ENCODE results near the gene CRYL1. TPM values are rescaled to one million over a fixed set of nuclear protein-coding genes. Genes with fewer than 3 reads are reported as not detected.
A peak's percentile ranks its signal among the peaks of the same experiment; 100 is the strongest.

Gene CRYL1
- total RNA-seq, 1 experiment from 2014 or later, result 22.9 TPM

DNA sequence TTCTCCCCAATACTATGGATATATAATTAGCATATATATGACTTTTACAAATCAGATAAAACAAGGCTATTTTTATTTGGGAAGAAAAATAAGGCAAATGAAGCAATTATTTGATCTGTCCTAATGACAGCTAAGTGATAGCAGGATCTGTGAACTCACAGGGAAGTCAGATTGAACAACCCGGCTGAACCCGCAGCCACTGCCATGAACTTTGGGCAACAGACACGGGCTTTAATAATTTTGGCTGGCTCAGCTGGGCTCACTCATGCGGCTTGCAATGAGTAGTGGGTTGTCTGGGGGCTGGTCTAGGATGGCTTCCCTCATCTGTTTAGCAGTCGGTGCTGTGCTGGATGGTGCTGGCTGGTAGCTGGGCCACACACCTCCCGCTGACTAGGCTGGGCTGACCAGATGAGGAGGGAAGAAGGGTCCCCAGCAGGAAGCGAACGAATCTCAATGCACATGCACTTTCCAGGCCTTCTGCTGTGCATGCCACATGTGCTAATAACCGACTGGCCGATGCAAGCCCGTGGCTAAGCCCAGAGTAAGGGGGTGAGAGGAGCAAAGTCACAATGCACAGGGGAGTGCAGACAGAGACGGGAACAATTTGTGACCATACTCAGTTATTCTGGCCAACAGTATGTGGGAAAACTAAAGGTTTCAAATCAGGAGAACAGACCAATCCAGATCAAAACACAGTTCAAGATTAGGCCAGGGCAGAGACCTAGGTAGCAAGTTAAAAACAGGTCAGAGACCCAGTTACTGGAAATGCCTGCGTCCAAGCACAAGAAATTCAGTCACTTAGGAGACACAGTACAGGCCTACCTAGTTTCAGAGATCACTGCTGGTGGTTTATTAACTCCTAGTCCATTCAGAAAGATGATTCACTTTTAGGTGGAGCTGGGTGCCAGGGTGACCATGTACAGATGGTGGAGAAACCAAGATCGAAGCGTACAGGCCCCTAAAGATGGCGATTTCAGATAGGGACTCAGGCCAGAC is 22.3 kb downstream of the CRYL1 start:
- no peak for DNase-seq
- Histone ChIP-seq H3K4me3 (no peak overlapping the region), H3K9me3 (peaks cover 4% of the 10 kb centered on the region), H3K36me3 (no peaks in the 10 kb centered on the region; the same call in 1 of the 2 replicates), H3K27me3 (no peaks in the 10 kb centered on the region)

DNA sequence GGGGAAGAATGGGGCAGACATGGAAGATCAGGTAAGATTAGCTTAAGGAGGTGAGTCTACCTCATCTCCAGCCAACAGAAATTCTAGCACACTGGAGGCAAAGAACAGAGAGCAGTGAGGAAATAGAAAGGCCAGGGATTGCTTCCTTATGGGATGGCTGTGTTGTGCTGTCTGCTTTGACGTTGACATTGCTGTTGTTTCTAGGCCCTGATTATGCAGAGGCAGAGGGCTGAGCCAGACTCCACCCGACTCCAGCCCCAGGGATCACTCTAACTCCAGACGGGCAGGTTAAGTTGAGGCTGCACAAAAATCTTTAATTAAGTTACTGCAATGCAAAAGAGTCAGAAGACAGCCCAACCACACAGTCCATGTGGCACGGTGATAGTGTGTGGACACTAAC is 24.1 kb downstream of the CRYL1 start:
- Histone ChIP-seq H3K36me3 (no peaks in the 10 kb centered on the region; the same call in 1 of the 2 replicates), H3K27me3 (no peaks in the 10 kb centered on the region), H3K9me3 (peaks cover 4% of the 10 kb centered on the region), H3K4me3 (no peak overlapping the region)
- no peak for DNase-seq

DNA sequence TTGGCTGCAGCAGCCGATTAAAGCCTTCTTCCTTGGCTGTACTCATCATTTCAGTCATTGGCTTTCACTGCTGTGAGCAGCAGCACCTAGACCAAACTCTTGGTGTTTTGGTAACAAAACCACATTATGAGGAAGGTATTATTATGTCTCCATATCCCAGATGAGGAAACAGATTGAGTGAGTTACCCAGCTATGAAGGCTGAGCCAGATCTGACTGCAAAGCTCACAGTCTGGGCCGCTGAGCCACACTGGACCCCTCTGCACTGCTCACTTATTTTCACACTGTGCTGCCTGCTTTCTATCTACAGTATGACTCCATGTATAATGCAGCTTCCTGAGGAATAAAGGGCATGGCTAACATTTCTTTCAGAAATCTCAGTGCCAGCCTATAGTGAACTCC is 24.5 kb downstream of the CRYL1 start:
- H3K4me3 ChIP-seq, result no peak overlapping the region
- H3K36me3 ChIP-seq, result no peaks in the 10 kb centered on the region; the same call in 1 of the 2 replicates
- H3K9me3 ChIP-seq, result peaks cover 4% of the 10 kb centered on the region
- no peak for DNase-seq
- no peaks in the 10 kb centered on the region for H3K27me3 ChIP-seq

DNA sequence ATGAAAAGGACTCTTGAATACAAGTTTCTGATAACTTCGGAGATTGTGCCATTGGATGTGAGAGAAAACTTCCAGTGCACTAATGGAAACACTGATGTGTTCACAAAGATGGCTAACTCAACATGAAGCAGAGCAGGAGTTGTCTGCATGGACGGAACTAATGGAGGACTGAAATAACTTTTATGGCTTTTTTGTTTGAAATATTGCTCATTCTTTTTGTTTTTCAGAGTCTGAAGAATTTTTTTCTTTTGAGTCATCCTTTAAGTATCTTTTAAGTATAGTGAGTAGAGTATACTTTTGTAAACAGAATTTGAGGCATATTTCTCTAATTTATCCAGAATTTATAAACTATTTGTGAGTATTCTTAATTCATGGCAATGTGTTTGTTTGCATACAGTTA is 25.7 kb downstream of the CRYL1 start:
- H3K9me3 ChIP-seq, result peaks cover 4% of the 10 kb centered on the region
- H3K36me3 ChIP-seq, result no peaks in the 10 kb centered on the region; the same call in 1 of the 2 replicates
- no peaks in the 10 kb centered on the region for H3K27me3 ChIP-seq
- DNase-seq, result no peak
- no peak overlapping the region for H3K4me3 ChIP-seq

DNA sequence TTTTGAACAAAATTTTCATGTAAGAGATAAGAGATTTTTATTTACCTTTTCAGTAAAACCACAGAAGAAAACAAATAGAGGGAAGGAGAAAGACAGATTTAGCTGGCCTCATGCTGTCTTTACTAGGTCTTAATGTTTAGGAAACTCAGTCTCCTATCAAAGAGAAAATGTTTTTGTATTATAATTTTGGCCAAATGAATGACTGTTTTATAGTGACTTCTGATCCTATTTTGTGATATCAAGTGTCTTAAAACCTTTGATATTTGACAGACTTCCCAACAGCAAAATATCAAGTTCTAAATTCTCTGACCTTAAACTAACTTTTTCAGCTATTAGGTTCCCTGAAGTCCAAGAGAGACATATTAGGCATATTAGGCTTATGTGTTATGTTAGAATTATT is 27.0 kb downstream of the CRYL1 start:
- no peaks in the 10 kb centered on the region for H3K27me3 ChIP-seq
- peaks cover 4% of the 10 kb centered on the region for H3K9me3 ChIP-seq
- no peak for DNase-seq
- no peaks in the 10 kb centered on the region; the same call in 1 of the 2 replicates for H3K36me3 ChIP-seq
- H3K4me3 ChIP-seq, result no peak overlapping the region

DNA sequence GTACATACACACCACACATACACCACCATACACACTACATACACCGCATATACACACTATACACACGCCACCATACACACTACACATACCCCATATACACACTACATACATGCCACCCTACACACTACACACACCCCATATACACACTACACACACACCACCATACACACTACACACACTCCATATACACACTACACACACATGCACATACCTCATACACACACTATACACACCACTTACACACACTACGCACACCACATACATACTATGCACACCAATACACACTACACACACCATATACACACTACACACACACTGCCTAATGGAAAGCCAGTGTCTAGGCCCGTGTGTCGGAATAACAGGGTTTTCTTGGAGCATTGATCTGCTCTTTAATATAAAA is 27.5 kb downstream of the CRYL1 start:
- no peak for DNase-seq
- Histone ChIP-seq H3K9me3 (peaks cover 4% of the 10 kb centered on the region), H3K36me3 (no peaks in the 10 kb centered on the region; the same call in 1 of the 2 replicates), H3K4me3 (no peak overlapping the region), H3K27me3 (no peaks in the 10 kb centered on the region)

DNA sequence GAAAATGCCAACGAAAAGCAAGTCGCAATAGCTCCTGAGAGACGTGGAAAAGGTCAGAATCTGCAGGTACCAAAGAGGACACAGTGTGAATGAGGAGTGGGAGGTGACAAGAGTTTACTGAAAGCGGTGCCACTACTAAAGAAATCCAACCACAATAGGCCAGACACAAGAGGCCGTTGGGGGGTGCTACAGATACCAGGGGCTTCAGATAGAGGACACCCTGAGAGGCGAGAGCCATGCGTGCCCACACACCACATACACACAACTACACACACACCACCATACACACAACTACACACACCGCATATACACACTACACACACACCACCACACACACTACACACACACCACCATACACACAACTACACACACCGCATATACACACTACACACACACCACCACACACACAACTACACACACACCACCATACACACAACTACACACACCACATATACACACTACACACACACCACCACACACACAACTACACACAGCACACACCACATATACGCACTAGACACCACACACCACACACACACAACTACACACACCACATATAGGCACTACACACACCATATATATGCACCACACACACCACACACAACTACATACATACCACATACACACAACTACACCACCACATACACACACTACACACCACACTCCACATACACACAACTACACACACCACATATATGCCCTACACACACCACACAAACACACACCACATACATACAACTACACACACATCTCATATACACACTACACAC is 28.5 kb downstream of the CRYL1 start:
- no peak for DNase-seq
- Histone ChIP-seq H3K9me3 (peaks cover 4% of the 10 kb centered on the region), H3K27me3 (no peaks in the 10 kb centered on the region), H3K36me3 (no peaks in the 10 kb centered on the region; the same call in 1 of the 2 replicates), H3K4me3 (no peak overlapping the region)

DNA sequence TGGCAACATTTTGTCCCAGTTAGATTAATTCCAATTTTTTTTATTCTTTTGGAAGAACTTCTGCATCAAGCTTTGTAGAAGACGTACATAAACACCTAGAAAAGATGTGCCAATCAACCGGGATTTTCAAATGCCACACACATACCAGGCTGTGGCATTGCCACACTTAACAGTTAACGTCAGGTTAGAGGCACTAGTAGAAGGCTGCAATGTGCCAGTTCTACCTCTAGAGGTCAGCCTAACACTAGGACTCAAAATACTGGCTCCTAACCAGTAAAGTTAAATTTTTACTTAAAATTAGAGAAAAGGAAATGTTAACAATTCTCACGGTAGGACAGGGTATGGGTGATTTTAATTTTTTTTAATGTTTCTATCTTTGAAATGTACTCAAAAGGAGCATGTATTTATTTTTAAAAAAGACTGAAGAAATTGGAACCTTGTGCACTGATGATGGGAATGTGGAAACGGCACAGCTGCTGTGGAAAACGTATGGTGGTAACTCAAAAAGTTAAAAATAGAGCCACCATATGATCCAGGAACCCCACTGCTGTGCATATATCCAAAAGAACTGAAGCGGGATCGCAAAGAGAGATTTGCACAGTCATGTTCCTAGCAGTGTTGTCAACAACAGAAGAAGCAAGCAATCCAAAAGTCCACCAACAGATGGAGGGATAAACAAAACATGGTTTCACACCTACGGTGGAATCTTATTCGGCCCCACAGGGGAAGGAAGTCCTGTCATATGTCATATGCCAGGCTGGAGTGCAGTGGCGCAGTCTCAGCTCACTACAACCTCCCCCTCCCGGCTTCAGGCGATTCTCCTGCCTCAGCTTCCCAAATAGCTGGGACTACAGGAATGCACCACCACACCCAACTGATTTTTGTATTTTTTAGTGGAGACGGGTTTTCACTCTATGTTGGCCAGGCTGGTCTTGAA is 30.3 kb downstream of the CRYL1 start:
- peak; percentile 21 for DNase-seq
- Histone ChIP-seq H3K36me3 (no peaks in the 10 kb centered on the region), H3K27me3 (no peaks in the 10 kb centered on the region), H3K4me3 (no peak overlapping the region), H3K9me3 (no peaks in the 10 kb centered on the region; the same call in 1 of the 2 replicates)

DNA sequence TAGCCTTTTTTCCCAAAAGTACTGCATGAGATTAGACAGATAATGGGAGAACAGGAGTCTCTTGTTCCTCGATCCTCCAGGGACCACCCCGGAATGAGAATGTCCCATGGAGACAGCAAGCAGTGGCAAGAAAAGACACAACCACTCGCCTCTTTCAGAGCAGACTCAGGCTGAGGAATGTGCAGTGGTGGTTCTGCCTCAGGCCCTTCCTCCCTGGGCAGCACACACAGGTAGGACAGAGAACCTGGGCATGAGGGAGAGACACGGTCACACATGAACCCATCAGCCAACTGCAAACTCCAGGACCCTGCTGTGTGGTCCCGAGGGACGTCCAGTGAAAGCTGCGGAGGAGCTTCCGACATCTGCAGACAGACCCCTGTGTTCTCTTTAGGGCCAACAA is 31.0 kb downstream of the CRYL1 start:
- no peak for DNase-seq
- Histone ChIP-seq H3K36me3 (no peaks in the 10 kb centered on the region), H3K4me3 (no peak overlapping the region), H3K9me3 (no peaks in the 10 kb centered on the region), H3K27me3 (no peaks in the 10 kb centered on the region)

DNA sequence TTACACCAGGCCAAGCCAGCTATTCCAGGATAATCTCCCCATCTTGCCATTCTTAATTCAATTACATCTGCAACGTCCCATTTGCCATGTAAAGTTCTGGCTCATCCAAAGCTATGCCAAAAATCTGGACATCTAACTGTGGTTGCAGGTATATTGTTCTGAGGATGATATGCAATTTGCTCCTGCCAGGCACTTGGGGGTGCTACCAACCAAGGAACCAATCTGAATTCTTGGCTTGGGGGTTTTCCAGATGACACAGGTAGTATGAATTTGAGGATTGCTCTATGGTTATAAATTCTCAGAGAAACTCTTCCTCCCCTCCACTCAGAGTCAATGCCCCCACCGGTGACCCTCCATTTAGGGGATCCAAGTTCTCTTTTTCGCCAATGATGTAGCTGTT is 33.0 kb downstream of the CRYL1 start:
- Histone ChIP-seq H3K36me3 (no peaks in the 10 kb centered on the region), H3K27me3 (no peaks in the 10 kb centered on the region), H3K9me3 (no peaks in the 10 kb centered on the region), H3K4me3 (no peak overlapping the region)
- DNase-seq, result no peak

DNA sequence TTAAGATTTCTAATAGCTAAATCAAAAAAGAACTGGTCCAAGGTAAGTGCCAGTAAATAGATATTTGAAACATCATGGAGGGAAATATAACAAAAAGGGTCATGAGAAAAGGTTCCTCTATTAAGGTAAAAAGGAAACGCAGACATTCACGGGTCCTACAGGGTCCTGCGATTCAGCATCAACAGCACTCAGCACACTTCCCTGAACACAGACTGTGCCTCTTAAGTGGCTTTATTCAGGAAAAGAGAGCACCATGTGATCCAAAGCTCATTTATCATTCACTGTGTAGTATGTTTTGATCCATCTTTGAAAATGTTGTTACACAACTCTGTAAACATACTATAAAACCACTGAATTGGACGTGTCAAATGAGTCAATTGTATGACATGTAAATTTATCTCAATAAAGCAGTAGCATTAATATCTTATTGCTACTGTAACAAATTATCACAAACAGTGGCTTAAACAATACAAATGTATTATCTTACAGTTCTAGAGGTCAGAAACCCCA is 33.7 kb downstream of the CRYL1 start:
- Histone ChIP-seq H3K27me3 (no peaks in the 10 kb centered on the region), H3K4me3 (no peak overlapping the region), H3K9me3 (no peaks in the 10 kb centered on the region), H3K36me3 (no peaks in the 10 kb centered on the region)
- no peak for DNase-seq

DNA sequence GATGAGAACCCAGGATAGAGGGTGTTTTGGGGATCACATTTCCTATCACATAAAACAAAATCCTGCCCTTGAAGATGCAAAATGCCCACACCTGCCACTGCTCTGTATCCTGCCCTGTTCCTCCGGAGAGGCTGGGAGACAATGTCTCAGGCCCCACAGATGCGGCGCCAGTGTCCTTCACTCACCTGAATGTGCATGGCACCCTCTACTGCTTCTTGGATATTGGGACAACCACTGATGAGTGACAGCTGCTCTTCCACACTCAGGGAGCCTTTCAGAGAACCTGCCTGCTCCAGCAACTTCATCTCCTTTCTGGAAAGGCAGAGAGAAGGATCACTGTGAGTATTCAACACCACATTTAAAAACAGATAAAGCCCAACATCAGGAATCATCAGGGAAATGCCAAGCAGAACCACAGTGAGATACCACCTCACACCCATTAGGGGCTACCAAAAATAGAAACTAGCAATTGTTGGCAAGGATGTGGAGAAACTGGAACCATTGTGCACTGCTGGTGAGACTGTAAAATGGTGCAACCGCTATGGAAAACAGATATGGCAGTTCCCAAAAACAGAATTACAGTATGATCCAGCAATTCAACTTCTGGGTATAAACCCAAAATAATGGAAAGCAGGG is 36.4 kb downstream of the CRYL1 start:
- H3K9me3 ChIP-seq, result no peaks in the 10 kb centered on the region
- H3K4me3 ChIP-seq, result no peak overlapping the region
- no peaks in the 10 kb centered on the region for H3K36me3 ChIP-seq
- no peaks in the 10 kb centered on the region for H3K27me3 ChIP-seq
- no peak for DNase-seq

DNA sequence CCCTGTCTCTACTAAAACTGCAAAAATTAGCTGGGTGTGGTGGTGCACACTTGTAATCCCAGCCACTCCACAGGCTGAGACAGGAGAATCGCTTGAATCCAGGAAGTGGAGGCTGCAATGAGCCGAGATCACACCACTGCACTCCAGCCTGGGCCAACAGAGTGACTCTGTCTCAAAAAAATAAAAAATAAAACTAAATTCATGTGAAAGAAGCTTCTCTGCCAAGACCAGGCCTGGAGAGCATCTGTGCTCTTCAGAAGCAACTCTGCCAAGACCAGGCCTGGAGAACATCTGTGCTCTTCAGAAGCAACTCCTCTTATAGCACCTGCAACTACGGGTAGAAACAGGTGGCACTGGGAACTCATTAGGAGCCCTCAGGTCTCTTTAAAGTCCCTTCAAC is 37.7 kb downstream of the CRYL1 start:
- no peak overlapping the region for H3K4me3 ChIP-seq
- H3K27me3 ChIP-seq, result no peaks in the 10 kb centered on the region
- no peaks in the 10 kb centered on the region for H3K9me3 ChIP-seq
- no peaks in the 10 kb centered on the region for H3K36me3 ChIP-seq
- no peak for DNase-seq

DNA sequence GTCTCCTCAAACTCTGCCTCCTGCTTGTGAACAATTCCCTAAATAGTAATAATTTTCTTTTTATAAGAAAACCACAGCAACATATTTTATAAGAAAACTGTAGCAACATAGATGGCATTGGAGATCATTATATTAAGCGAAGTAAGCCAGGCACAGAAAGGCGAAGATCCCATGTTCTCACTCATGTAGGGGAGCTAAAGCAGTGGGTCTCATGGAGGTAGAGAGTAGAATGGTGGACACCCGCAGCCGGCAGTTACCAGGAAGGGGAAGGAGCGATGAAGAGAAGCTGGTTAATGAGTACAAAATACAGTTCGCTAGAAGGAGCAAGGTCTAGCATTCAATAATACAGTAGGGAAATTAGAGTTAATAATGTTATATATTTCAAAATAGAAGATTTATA is 42.9 kb downstream of the CRYL1 start:
- H3K36me3 ChIP-seq, result no peaks in the 10 kb centered on the region
- no peaks in the 10 kb centered on the region for H3K27me3 ChIP-seq
- no peak for DNase-seq
- H3K9me3 ChIP-seq, result no peaks in the 10 kb centered on the region
- H3K4me3 ChIP-seq, result no peak overlapping the region

DNA sequence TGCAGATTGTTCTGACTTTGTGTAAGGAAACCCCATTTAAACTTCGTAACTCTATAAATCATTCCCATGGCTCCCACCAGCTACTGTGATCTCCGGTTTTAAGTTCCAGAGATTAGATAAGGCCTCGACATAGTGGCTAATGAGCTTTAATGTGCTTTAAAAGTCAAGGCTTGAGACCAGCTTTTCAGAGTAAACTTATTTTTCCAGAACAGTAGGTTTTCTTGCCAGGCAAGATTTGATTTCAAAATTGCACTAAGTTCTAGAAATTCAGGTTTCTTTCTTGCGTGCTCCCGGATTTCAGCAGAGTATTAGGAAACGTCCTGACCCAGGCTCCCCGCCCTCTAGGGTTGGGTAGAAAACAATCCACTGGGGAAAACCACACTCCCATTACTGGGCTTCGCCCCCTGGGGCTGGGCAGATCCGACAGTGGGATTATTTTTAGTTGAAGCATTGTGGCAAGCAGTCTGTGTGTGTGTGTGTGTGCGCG is 43.3 kb downstream of the CRYL1 start:
- Histone ChIP-seq H3K4me3 (no peak overlapping the region), H3K36me3 (no peaks in the 10 kb centered on the region), H3K27me3 (no peaks in the 10 kb centered on the region), H3K9me3 (no peaks in the 10 kb centered on the region)
- DNase-seq, result no peak

DNA sequence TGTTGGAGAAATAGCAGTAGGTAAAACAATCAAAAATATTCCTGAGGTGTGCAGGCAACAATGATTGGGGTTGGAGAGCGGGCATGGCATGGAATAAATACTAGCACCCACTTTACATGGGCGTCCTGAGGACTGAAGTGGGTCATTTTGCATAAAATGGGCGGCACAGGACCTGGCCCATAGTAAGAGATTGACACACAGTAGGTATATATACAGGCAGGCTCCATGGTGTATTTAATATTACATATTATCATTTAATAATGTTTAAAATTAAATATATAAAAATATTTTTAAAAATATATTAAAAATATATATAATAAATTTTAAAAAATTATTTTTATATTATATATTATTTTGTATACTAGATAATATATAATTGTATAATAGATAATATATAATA is 48.3 kb downstream of the CRYL1 start:
- Histone ChIP-seq H3K4me3 (no peak overlapping the region), H3K9me3 (no peaks in the 10 kb centered on the region), H3K36me3 (no peaks in the 10 kb centered on the region), H3K27me3 (no peaks in the 10 kb centered on the region)
- no peak for DNase-seq
